NCI-H526 treated with DMSO at 0.1 percent for 48 hours (cell line): ENCODE measurements around the gene SLC5A12.
A peak's percentile ranks its signal among the peaks of the same experiment; 100 is the strongest.

Experiments used
- DNase-seq: peaks from one replicate; lab custom pipeline; 2025; lab: John Stamatoyannopoulos, UW

The SLC5A12 gene, protein sequence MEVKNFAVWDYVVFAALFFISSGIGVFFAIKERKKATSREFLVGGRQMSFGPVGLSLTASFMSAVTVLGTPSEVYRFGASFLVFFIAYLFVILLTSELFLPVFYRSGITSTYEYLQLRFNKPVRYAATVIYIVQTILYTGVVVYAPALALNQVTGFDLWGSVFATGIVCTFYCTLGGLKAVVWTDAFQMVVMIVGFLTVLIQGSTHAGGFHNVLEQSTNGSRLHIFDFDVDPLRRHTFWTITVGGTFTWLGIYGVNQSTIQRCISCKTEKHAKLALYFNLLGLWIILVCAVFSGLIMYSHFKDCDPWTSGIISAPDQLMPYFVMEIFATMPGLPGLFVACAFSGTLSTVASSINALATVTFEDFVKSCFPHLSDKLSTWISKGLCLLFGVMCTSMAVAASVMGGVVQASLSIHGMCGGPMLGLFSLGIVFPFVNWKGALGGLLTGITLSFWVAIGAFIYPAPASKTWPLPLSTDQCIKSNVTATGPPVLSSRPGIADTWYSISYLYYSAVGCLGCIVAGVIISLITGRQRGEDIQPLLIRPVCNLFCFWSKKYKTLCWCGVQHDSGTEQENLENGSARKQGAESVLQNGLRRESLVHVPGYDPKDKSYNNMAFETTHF

GRCh38 chr11:26721948-26722475 lies at the start of gene SLC5A12:
Gene SLC5A12 (minus strand): TSS chr11:26722060. CDS start chr11:26721714, 346 bp downstream.
- DNase-seq = no peak

DNA sequence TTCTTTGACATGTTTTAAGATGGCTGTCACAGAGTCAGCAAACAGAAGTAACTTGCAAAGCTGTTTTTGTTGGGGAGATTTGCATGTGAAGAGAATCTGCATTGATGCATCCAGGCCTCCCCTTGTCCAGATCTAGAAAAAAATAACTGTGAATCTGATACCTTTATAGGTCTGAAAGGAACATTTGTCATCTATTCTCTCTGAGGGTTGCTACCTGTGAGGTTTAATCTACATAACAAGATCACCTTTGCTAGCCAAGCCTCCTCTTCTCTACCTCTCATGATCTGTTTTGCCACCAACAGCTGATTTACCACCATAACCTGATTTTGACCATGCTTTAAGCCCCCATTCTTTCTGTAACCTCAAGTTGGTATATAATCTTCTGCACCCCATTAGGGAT lies 47.2 kb upstream of the SLC5A12 start:
- DNase-seq = no peak

DNA sequence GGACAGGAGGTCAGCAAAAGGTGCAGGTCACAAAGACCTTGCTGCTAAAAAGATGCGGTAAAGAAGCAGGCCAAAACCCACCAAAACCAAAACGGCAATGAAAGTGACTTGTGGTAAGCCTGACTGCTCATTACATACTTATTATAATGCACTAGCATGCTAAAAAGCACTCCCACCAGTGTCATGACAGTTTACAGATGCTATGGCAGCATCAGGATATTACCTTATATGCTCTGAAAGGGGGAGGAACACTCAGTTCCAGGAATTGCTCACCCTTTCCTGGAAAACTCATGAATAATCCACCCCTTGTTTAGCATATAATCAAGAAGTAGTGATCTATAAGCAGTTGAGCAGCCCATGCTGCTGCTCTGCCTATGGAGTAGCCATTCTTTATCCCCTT lies 45.2 kb upstream of the SLC5A12 start:
- DNase-seq = no peak

DNA sequence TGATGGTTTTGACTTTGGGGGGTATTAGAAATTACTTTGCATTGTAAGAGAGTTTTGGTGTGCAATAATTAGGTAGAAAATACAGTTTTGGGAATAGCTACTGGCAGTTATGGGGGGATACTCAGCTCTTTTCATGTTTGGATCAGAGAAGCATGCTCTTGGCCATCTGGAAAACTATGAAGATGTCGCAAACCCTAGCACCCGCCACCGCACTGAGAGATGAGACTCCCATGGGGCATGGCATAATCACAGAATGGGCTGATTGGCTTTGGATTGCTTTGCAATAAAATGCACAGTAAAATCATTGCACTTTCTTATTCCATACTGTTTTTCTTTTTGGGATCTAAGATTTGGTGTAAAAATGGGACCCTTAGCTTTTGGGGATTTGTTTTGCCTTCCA lies 43.5 kb upstream of the SLC5A12 start:
- DNase-seq = no peak

DNA sequence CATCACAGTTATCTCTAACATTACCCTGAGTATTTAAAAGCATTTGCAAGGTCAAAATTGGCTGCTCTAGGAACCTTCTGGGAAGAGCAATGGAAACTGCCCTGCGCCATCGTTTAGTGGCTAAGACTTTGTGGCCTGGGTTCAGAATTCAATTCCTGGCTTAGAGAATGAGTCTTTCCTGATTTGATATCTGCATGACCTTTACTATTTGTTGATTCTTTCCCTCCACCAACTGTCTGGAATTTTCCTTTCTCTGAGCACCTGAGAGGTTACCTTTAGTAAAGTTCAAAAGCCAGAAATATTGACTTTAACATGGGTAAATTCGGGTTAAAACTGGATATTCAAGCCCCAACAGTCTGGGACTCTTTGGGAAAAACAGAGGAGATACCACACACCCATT lies 43.0 kb upstream of the SLC5A12 start:
- no peak for DNase-seq

- no peak for DNase-seq
Measured at GRCh38 chr11:26764315-26764714, 42.5 kb upstream of the SLC5A12 start.

DNA sequence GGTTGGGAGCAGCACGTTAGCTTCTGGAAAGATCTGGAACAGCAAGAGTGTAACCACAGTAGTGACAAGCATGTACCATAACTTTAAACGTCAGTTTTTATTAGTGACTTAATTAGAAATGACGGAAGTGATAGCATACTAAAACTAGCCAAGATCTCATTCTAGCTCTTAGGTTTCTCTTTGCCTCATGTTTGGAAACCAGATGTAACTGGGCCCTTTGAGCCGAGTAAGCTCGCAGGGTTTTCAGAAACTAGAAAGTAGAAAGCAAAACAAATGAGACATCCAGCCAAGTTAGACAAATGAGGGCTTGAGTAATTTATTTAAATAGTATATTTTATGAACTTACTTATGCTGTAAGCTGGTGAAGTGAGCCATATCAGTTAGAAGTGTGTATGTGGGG lies 40.2 kb upstream of the SLC5A12 start:
- peak; percentile 59 for DNase-seq

DNA sequence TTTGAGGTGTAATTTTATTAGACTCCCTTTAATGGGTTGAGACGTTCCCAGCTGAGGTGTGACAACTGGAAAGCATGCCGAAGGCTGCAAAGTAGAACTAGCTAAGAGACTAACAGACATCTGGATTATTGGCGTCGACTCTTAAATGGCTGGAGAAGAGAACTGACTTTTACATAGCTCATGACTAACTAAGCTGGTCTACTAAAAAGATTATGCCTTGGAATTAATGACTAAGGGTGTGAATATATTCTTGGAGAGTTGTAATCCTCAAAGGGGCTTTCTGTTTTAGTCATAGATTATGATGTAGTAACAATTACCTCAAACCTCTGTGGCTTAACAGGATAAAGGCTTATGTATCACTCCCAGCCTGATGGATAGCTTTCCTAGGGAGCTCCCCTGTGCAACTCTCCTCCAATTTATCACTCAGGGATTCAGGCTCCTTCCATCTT lies 39.5 kb upstream of the SLC5A12 start:
- no peak for DNase-seq

GRCh38 chr11:26757995-26758394 lies 36.1 kb upstream of the SLC5A12 start:
- DNase-seq = no peak

- no peak for DNase-seq
Measured at GRCh38 chr11:26755762-26756161, 33.9 kb upstream of the SLC5A12 start.

DNA sequence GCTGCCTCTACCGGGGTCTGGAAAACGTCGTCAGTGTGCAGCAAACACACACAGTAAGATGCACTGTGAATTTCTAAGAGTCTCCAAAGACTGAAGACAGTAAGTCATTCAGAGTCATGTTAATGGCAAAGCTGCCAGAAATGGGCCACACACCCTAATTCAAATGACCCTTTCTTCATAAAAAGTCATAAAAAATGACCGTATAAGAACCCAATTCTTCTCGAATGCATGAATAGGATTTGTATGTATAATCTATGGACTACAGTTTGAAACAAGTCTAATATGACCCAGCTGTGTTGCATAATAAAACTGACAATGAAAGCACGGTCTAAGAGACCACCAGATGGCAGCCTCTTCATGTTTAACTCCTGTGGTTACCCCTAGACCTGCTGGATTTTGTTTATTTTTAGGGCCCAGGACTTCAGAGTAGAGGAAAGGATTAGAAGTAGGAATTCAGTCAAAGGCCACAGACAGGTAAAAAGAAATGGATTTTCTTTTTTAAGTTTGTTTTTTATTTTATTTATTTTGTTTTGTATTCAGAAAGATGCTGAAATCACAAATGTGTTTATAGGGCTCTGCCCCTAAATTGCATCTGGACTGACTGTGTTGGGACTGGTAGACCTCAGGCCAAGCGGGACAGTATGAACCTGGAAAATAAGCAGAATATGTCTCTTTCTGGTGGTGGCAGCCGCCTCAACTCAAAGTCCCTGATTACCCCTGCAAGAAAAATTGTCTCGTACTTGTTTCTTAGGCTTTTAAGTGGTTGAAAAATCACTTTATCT lies 32.1 kb upstream of the SLC5A12 start:
- peak; percentile 70 for DNase-seq

DNA sequence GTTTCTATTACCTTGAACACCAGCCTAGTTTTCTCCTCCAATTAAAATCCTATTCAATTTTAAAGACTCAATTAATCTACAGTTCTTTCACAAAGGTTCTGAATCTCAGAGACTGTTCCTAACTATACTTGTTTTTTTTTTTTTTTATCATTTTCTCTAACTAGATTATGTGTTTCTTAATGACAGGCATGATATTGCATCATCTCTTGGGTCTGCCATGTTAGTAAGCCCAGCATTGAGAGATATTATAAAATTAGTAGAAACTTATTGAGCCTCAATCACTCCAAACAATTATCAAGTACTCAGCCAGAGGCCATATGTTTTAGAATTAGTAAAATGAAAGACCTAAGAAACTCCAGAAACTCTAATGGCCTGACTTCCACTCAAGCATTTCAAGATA lies 28.1 kb upstream of the SLC5A12 start:
- no peak for DNase-seq

DNA sequence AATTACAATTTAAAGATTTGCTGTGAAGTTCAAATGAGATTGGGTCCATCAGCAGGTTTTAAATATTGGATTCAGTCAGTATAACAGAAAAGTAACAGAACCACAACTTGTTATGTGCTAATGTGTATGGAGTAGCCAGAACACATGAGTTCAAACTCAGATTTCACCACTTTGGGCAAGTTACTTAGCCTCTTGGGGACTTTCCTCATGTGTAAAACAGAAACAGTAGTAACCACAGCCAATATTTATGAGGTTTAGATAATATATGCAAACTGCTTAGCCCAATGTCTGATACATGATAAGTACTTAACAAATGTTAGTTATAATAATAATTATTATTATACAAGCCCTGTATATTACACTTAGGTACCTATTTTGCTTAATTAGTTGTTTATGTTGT lies 21.8 kb upstream of the SLC5A12 start:
- DNase-seq = no peak

DNA sequence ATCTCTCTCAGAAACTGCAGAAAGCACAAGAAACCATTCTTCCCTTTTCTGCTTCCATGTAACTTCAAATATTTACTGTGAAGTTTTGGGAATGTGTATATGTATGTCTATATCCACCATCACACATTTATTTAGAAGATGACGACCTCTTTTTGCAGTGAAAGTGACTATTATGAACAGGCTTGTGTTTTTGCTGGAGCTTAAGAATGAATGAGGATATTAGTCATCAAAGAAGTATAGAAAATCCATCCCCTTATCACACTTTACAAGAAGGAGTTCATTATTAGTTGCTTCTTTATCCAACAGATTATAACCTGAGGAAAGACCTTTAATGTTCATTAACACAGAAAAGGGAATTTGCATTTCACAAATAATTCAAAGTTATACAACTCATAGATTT lies 21.1 kb upstream of the SLC5A12 start:
- no peak for DNase-seq

- DNase-seq = no peak
Measured at GRCh38 chr11:26741036-26741435, 19.2 kb upstream of the SLC5A12 start.

DNA sequence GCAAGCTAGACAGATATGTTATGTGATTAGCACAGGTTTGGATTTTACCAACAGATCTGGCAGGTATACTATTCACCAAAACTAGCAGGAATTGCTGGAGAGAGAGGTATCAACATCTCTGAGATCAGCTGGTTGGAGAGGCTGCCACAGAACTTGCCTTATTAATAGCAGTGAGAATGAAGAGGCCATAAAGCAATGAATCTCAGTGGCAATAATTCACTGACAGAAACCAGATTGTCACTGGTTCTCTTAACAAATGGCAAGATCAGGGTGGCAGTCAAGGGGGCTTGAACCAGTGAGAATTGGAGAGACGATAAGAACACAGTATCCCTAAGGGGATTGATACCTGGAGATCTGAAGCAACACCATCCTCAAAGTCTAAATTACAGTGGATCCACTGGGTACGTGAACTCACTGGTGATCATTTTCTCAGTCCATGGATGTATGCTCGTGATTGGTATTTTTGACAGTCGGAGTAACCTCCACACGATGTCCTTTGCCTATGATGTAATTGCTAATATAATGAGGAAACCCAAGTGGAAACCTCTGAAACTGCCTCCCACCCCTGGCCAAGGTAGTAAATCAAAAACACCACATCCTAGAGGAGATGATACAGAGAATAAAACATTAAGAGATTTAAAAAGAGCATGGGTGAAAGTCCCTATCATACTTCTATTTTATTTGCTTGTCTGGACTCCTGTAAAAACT lies 17.7 kb upstream of the SLC5A12 start:
- no peak for DNase-seq

- no peak for DNase-seq
Measured at GRCh38 chr11:26734691-26735090, 12.8 kb upstream of the SLC5A12 start.

- DNase-seq = no peak
Measured at GRCh38 chr11:26731084-26731456, 9.2 kb upstream of the SLC5A12 start.

DNA sequence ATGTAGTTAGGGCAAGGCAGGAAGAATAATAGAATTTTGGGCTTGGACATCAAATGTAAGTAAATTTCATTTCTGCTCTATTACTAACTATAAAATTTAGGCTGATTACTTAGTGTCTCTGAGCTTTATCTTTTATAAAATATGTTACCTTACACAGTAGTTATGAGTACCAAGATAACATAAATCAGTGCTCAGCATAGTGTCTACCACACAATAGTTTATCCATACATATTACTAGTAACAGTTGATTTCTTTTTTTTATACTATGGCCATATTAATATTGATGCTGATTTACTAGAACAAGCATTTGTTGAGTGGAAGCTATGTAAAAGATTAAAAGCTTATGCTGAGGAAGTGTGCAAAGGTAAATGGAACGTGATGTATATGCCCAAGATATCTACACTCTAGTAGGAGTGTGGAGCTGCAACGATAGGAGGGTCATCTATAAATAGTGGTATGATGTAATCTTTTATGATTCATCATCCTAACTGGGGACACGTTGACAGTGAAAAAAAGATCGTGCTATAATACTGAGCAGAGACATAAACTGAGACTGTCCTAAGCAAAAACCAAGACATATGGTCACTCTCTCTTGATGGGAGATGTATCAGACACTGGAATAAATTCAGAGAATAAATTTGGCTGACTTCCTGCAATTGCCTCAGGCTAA lies 8.7 kb upstream of the SLC5A12 start:
- DNase-seq = no peak

- no peak for DNase-seq
Measured at GRCh38 chr11:26729284-26729683, 7.4 kb upstream of the SLC5A12 start.

- no peak for DNase-seq
Measured at GRCh38 chr11:26726960-26727359, 5.1 kb upstream of the SLC5A12 start.
